ENCODE data around the gene DYNC1I2. TPM values are rescaled to one million over a fixed set of nuclear protein-coding genes. Genes with fewer than 3 reads are reported as not detected.

The DYNC1I2 gene
- 48.4 TPM for polyA plus RNA-seq (2012; ENCODE audit: low read depth, missing spikeins)

GRCh38 chr2:171687287-171688128 lies at the start of gene DYNC1I2:
TSS of gene DYNC1I2 (plus strand) at chr2:171687469. CDS start at chr2:171690156, 2,687 bp downstream.
- peak; percentile 58; the same call in 1 of the 2 replicates for TF ChIP-seq SPI1 (IDR thresholded peaks at IDR 0.05; ENCODE audit: low read depth, low read length)
- peak; percentile 32; the same call in 1 of the 2 replicates for TF ChIP-seq POU2F2 (IDR thresholded peaks at IDR 0.05; ENCODE audit: low read depth, low read length)
- no peak for TF ChIP-seq PAX5 (IDR thresholded peaks at IDR 0.05; ENCODE audit: insufficient read depth, low read length, severe bottlenecking)
- peak; percentile 42 for DNase-seq (ENCODE audit: insufficient read length, low spot score)
- peak; percentile 99 for FAIRE-seq

DNA sequence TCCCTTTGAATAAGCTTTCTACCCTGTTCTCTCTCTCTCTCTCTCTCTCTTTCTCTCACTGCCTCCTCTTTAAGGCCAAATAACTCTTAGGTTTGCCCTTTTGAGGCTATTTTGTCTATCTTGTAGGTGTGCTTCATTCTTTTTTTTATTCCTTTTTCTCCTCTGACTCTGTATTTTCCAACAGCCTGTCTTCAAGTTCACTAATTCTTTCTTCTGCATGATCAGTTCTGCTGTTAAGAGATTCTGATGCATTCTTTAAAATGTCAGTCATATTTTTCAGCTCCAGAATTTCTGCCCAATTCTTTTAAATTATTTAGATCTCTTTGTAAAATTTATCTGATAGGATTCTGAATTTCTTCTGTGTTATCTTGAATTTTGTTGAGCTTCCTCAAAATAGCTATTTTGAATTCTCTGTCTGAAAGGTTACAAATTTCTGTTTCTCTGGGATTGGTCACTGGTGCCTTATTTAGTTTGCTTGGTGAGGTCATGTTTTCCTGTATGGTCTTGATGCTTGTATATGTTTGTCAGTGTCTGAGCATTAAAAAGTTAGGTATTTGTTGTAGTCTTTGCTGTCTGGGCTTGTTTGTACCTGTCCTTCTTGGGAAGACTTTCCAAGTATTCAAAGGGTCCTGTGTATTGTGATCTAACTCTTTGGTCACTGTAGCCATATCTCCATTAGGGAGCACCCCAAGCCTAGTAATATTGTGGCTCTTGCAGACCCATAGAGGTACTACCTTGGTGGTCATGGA lies 35.4 kb upstream of the DYNC1I2 start:
- no peak for TF ChIP-seq POLR2A (IDR thresholded peaks at IDR 0.05; ENCODE audit: low read depth, low read length)
- TF ChIP-seq SPI1 (IDR thresholded peaks at IDR 0.05; ENCODE audit: low read depth, low read length) = no peak
- TF ChIP-seq POLR2AphosphoS5 (IDR thresholded peaks at IDR 0.05; ENCODE audit: low read depth, low read length) = no peak
- no peak for TF ChIP-seq PAX5 (IDR thresholded peaks at IDR 0.05; ENCODE audit: insufficient read depth, low read length, severe bottlenecking)
- TF ChIP-seq TAF1 (IDR thresholded peaks at IDR 0.05; ENCODE audit: low read depth, low read length) = no peak
- no peak for TF ChIP-seq POU2F2 (IDR thresholded peaks at IDR 0.05; ENCODE audit: low read depth, low read length)
- FAIRE-seq (no peak), DNase-seq (ENCODE audit: insufficient read length, low spot score) (no peak)

GRCh38 chr2:171652416-171652785 lies 34.9 kb upstream of the DYNC1I2 start:
- DNase-seq (ENCODE audit: insufficient read length, low spot score) (no peak), FAIRE-seq (peak; percentile 57)
- no peak for TF ChIP-seq POU2F2 (IDR thresholded peaks at IDR 0.05; ENCODE audit: low read depth, low read length)
- no peak for TF ChIP-seq SPI1 (IDR thresholded peaks at IDR 0.05; ENCODE audit: low read depth, low read length)
- TF ChIP-seq POLR2AphosphoS5 (IDR thresholded peaks at IDR 0.05; ENCODE audit: low read depth, low read length) = no peak
- no peak for TF ChIP-seq TAF1 (IDR thresholded peaks at IDR 0.05; ENCODE audit: low read depth, low read length)
- no peak for TF ChIP-seq POLR2A (IDR thresholded peaks at IDR 0.05; ENCODE audit: low read depth, low read length)
- no peak for TF ChIP-seq PAX5 (IDR thresholded peaks at IDR 0.05; ENCODE audit: insufficient read depth, low read length, severe bottlenecking)

GRCh38 chr2:171655586-171655985 lies 31.7 kb upstream of the DYNC1I2 start:
- TF ChIP-seq POLR2AphosphoS5 (IDR thresholded peaks at IDR 0.05; ENCODE audit: low read depth, low read length) (no peak), TAF1 (IDR thresholded peaks at IDR 0.05; ENCODE audit: low read depth, low read length) (no peak), SPI1 (IDR thresholded peaks at IDR 0.05; ENCODE audit: low read depth, low read length) (peak; percentile 77), POLR2A (IDR thresholded peaks at IDR 0.05; ENCODE audit: low read depth, low read length) (no peak), POU2F2 (IDR thresholded peaks at IDR 0.05; ENCODE audit: low read depth, low read length) (no peak)
- no peak for FAIRE-seq
- no peak for DNase-seq (ENCODE audit: insufficient read length, low spot score)

GRCh38 chr2:171667041-171667440 lies 20.2 kb upstream of the DYNC1I2 start:
- no peak for TF ChIP-seq SPI1 (IDR thresholded peaks at IDR 0.05; ENCODE audit: low read depth, low read length)
- TF ChIP-seq POLR2A (IDR thresholded peaks at IDR 0.05; ENCODE audit: low read depth, low read length) = no peak
- TF ChIP-seq PAX5 (IDR thresholded peaks at IDR 0.05; ENCODE audit: insufficient read depth, low read length, severe bottlenecking) = no peak
- FAIRE-seq (no peak), DNase-seq (ENCODE audit: insufficient read length, low spot score) (no peak)

DNA sequence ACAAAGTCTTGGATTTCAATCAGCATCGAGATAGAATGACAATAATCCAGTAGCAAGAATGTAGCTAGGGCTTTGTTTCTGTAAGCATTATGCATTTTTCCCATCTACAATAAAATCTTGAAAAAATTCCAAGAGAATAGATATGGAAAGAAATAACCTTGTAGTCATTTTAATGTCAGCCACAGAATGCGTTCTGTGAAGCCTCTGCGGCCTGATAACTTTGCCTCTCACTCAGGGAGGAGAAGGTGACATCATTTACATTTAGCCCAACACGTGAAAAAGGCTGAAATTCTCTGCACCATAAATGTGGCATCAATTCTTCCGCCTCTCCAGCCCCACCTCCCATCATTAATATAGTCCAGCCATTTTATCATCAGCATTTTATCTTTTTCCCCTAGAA lies 19.1 kb upstream of the DYNC1I2 start:
- TF ChIP-seq SPI1 (IDR thresholded peaks at IDR 0.05; ENCODE audit: low read depth, low read length) = no peak
- TF ChIP-seq TAF1 (IDR thresholded peaks at IDR 0.05; ENCODE audit: low read depth, low read length) = no peak
- TF ChIP-seq POLR2AphosphoS5 (IDR thresholded peaks at IDR 0.05; ENCODE audit: low read depth, low read length) = no peak
- TF ChIP-seq PAX5 (IDR thresholded peaks at IDR 0.05; ENCODE audit: insufficient read depth, low read length, severe bottlenecking) = no peak
- TF ChIP-seq POLR2A (IDR thresholded peaks at IDR 0.05; ENCODE audit: low read depth, low read length) = no peak
- TF ChIP-seq POU2F2 (IDR thresholded peaks at IDR 0.05; ENCODE audit: low read depth, low read length) = no peak
- no peak for DNase-seq (ENCODE audit: insufficient read length, low spot score)
- FAIRE-seq = no peak

- DNase-seq (ENCODE audit: insufficient read length, low spot score) (no peak), FAIRE-seq (no peak)
- no peak for TF ChIP-seq POLR2AphosphoS5 (IDR thresholded peaks at IDR 0.05; ENCODE audit: low read depth, low read length)
- TF ChIP-seq PAX5 (IDR thresholded peaks at IDR 0.05; ENCODE audit: insufficient read depth, low read length, severe bottlenecking) = no peak
- TF ChIP-seq TAF1 (IDR thresholded peaks at IDR 0.05; ENCODE audit: low read depth, low read length) = no peak
- no peak for TF ChIP-seq POU2F2 (IDR thresholded peaks at IDR 0.05; ENCODE audit: low read depth, low read length)
- TF ChIP-seq SPI1 (IDR thresholded peaks at IDR 0.05; ENCODE audit: low read depth, low read length) = no peak
- TF ChIP-seq POLR2A (IDR thresholded peaks at IDR 0.05; ENCODE audit: low read depth, low read length) = no peak
These were observed 18.1 kb upstream of the DYNC1I2 start for GRCh38 chr2:171669121-171669520.

- no peak for DNase-seq (ENCODE audit: insufficient read length, low spot score)
- no peak for TF ChIP-seq POLR2AphosphoS5 (IDR thresholded peaks at IDR 0.05; ENCODE audit: low read depth, low read length)
- no peak for TF ChIP-seq PAX5 (IDR thresholded peaks at IDR 0.05; ENCODE audit: insufficient read depth, low read length, severe bottlenecking)
- no peak for FAIRE-seq
These were observed 16.6 kb upstream of the DYNC1I2 start for GRCh38 chr2:171670655-171671054.

DNA sequence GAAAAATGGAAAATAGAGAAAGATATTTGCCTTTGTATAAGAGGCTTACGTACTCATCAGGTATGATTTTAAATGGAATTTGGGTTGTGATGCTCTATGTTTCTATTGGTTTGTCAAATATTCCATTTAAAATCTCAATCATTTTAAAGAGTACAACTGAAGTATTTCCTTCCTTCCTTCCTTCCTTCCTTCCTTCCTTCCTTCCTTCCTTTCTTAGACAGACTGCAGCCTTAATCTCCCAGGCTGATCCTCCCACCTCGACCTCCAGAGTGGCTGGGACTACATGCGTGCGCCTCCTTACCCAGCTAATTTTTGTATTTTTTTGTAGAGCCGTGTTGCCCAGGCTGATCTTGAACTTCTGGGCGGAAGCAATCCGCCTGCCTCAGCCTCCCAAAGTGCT lies 15.4 kb upstream of the DYNC1I2 start:
- no peak for FAIRE-seq
- no peak for DNase-seq (ENCODE audit: insufficient read length, low spot score)
- TF ChIP-seq POLR2A (IDR thresholded peaks at IDR 0.05; ENCODE audit: low read depth, low read length) = no peak
- TF ChIP-seq TAF1 (IDR thresholded peaks at IDR 0.05; ENCODE audit: low read depth, low read length) = no peak
- TF ChIP-seq PAX5 (IDR thresholded peaks at IDR 0.05; ENCODE audit: insufficient read depth, low read length, severe bottlenecking) = no peak
- no peak for TF ChIP-seq POU2F2 (IDR thresholded peaks at IDR 0.05; ENCODE audit: low read depth, low read length)
- TF ChIP-seq SPI1 (IDR thresholded peaks at IDR 0.05; ENCODE audit: low read depth, low read length) = no peak
- TF ChIP-seq POLR2AphosphoS5 (IDR thresholded peaks at IDR 0.05; ENCODE audit: low read depth, low read length) = no peak
